GM12872 (cell line): Measurements from ENCODE around the gene EPB41.

Source experiments
- TF ChIP-seq, protein P1 (sequence below): IDR thresholded peaks from 3 replicates; pipeline ENCODE4 v1.5.1; 2011; ENCODE audit warnings: low read depth, mild to moderate bottlenecking, low read length, moderate library complexity; ENCODE audit not compliant: insufficient read depth

EPB41 gene

DNA sequence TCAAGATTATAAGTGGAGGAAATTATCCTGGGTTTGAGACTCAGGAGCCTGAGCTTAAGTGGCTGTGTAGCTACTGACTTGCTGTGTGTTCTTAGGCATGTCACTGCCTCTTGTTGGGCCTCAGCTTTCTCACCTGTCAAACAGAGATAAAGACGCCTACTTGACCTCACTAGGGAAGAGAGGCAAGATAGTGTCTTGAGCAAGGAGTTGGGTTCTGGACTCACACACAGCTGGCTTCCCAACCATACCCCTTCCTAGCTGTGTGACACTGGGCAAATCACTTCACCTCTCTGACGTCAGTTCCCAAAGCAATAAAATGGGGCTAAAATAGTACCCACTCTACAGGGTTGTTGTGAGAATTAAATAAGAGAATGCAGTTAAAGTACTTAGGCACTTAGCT, 11.6 kb upstream of the EPB41 start:
- TF ChIP-seq, protein P1, sequence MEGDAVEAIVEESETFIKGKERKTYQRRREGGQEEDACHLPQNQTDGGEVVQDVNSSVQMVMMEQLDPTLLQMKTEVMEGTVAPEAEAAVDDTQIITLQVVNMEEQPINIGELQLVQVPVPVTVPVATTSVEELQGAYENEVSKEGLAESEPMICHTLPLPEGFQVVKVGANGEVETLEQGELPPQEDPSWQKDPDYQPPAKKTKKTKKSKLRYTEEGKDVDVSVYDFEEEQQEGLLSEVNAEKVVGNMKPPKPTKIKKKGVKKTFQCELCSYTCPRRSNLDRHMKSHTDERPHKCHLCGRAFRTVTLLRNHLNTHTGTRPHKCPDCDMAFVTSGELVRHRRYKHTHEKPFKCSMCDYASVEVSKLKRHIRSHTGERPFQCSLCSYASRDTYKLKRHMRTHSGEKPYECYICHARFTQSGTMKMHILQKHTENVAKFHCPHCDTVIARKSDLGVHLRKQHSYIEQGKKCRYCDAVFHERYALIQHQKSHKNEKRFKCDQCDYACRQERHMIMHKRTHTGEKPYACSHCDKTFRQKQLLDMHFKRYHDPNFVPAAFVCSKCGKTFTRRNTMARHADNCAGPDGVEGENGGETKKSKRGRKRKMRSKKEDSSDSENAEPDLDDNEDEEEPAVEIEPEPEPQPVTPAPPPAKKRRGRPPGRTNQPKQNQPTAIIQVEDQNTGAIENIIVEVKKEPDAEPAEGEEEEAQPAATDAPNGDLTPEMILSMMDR: no peak

DNA sequence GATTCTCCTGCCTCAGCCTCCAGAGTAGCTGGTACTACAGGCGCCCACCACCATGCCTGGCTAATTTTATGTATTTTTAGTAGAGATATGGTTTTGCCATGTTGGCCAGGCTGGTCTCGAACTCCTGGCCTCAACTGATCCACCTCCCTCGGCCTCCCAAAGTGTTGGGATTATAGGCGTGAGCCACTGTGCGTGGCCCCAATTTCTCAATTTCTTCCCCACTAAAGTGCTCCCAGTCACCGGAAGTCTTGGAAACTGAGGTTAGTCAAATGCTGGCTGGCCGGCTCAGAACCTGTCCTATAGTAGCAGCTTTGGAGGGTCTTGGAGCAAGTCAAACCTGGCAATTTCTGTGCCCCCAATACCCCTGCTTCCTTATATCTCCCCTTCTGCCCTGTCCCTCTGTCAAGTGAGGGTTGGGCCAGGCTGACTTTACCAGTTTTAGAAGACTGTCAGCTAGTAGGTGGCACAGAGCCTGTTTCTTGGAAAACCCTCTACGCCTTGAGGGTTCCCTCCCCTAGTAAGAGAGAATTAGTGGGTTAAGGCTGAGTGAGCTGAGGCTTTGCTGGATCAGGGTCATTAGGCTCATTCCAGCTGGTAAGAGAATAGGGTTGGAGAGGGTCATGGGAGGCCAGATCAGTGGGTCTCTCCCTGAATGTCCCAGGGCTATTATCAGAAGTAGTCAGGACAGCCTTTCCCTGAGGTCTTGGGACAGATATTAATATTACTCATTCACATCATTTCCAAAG, 8.3 kb upstream of the EPB41 start:
- TF ChIP-seq, protein P1: no peak

DNA sequence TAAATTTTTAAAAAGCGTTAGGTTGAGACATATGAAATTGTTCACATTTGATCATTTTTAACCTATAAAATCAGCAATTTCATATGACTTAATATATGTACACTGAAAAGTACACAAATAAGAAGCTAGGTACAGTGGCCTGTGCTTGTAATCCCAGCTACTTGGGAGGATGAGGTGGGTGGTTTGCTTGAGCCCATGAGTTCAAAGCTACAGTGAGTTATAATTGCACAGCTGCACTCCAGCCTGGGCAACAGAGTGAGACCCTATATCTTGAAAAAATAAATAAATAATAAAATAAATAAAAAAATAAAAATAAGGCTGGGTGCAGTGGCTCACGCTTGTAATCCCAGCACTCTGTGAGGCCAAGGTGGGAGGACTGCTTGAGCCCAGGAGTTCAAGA, 5.2 kb upstream of the EPB41 start:
- TF ChIP-seq, protein P1: no peak

DNA sequence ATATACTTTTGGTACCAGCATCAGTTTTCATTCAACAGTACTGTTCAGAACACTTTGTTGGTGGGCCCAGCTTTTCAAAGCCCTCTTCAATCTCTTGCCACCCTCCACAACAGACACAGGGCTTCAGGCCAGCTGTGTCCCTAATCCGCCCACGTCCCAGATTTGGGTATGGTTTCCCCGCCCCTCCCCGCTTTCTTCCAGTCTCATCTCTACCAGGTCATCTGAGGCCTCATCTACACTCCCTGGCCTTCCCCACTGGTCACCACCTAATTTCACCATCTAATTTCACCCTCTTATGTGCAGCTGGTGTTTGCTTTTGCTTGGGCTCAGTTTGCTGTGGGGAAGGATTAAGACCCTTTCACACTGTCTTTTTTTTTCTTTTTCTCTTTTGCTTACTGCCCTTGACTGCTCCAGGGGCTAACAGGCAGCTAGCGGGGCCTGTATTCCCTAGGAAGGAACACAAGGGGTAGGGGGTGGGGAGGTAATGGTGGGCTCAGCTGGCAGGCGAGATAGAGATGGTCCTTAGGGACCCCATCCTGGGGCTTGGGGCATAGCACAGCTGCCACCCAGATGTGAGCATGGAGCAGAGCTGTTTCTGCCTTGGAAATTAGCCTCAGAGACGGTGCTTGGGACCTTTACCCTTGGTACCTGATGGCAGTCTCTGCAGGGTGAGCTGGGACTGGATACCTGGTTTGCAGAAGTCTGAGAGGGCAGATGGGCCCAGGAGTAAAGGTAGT, 3.8 kb upstream of the EPB41 start:
- TF ChIP-seq, protein P1: no peak

DNA sequence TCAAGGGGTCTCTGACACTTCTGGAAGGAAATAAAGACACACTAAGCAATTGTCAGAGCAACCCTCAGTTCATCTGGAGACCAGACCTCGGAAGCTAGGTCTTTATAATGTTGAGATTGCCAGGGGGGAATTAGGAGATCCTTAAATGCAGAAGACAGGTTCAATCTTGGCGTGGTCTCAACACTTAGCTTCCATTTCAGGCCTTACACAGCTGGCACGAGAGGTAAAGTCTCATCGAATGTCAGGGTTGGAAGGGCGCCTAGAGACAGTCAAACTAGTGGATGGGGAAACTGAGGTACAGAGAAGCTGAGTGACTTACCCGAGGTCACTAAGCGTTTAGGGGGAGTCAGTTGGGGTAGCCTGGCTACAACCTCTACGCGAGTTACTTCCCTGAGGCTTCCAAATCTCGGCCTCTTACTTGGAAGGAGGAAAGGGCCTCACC, 562 bp upstream of the EPB41 start:
- TF ChIP-seq, protein P1: no peak

DNA sequence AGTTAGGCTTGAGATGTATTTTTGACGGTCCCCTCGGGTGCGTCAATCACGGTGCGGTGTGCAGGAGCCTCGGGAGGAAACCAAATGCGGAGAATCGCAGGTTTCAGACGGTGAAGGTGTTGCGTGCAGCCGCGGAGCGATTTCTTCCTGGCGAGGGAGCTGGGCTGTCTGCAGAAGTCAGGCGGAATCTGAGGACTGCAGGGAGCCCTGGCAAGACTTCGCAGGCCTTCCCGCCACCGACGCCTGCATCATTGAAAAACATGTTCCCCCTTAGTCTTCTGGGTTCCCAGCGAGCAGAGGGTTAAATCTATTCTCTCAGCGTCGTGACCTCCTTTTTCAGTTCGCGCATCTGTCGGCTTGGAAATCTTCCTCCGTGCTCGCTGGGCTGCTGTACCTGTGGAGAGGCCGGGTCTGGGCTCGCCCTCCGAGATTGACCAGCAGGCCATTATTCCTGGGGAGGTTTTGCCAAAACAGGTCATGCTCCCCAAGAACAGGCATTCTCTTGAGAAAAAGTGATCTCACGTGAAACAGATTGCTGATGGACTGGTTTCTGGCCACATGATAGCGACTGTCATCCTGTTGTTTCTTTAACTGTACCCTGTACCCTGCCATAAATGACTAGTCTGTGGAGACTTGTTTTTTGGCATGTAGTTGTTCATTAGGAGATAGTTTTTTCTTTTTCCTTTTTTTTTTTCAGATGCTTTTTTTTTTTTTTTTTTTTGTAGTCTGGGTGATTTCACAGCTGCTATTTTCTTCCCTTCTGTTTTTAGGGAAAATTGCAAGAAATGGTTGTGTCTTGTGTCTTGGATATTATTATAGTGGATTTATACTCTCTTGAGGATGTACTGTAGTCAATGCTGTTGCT, 894 bp downstream of the EPB41 start:
- TF ChIP-seq, protein P1: no peak

DNA sequence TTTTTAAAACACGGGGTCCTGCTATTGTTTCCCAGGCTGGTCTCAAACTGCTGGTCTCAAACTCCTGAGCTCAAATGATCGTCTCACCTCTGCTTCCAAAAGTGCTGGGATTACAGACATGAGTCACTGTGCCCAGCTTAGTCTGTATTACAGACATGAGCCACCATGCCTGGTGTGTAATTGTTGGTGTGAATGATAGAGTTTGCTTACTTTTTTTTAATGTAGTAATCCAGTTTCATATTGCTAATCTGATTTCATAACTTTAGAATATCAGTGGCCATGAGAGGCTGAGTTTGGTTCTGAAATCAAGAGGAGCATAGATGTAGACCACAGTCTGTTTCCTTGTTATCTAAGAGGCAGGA, 3.4 kb downstream of the EPB41 start:
- TF ChIP-seq, protein P1: no peak
